GM12874 (cell line): ENCODE results near the gene HAVCR2.

ENCODE experiments used
- TF ChIP-seq, protein P1 (sequence below): IDR thresholded peaks from 2 replicates; pipeline ENCODE4 v1.5.1; 2011; ENCODE audit warnings: low read depth, mild to moderate bottlenecking, control low read depth, low read length, moderate library complexity; ENCODE audit not compliant: insufficient read depth

The HAVCR2 gene

GRCh38 chr5:157137691-157138090 lies 28.8 kb upstream of the HAVCR2 start:
- TF ChIP-seq, protein P1, sequence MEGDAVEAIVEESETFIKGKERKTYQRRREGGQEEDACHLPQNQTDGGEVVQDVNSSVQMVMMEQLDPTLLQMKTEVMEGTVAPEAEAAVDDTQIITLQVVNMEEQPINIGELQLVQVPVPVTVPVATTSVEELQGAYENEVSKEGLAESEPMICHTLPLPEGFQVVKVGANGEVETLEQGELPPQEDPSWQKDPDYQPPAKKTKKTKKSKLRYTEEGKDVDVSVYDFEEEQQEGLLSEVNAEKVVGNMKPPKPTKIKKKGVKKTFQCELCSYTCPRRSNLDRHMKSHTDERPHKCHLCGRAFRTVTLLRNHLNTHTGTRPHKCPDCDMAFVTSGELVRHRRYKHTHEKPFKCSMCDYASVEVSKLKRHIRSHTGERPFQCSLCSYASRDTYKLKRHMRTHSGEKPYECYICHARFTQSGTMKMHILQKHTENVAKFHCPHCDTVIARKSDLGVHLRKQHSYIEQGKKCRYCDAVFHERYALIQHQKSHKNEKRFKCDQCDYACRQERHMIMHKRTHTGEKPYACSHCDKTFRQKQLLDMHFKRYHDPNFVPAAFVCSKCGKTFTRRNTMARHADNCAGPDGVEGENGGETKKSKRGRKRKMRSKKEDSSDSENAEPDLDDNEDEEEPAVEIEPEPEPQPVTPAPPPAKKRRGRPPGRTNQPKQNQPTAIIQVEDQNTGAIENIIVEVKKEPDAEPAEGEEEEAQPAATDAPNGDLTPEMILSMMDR, result no peak

GRCh38 chr5:157132281-157132612 lies 23.4 kb upstream of the HAVCR2 start:
- TF ChIP-seq, protein P1, result no peak

DNA sequence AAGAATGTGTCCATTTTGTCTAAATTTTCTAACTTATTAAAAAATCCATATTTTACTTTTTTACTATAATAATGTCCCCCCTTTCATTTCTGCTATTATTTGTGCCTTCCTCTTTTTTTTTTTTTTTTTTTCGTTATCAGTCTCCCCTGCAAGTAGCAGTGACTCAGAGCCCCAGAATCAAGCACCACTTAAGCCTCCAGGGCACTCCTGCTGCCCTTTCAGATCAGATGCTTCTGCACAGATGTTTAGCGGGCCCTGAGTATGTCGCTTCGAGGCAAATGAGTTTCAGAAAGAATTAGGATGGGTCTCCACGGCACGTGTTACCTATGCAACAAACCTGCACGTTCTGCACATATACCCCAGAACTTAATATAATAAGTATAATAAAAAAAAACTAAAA lies 22.1 kb upstream of the HAVCR2 start:
- TF ChIP-seq, protein P1, result no peak

DNA sequence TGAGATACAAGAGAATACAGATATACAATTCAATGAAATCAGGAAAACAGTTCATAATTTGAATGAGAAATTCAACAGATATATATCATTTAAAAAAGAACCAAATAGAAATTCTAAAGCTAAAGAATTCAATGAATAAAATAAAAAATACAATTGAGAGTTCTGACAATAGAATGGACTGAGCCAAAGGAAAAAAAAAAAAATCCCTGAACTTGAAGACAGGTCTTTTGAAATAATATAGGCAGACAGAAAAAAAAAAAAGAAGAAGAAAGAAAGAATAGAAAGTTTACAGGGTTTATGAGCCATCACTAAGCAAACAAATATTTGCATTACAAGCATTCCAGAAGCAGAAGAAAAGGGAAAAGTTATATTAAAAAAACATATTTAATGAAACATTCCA lies 12.9 kb upstream of the HAVCR2 start:
- TF ChIP-seq, protein P1, result no peak

DNA sequence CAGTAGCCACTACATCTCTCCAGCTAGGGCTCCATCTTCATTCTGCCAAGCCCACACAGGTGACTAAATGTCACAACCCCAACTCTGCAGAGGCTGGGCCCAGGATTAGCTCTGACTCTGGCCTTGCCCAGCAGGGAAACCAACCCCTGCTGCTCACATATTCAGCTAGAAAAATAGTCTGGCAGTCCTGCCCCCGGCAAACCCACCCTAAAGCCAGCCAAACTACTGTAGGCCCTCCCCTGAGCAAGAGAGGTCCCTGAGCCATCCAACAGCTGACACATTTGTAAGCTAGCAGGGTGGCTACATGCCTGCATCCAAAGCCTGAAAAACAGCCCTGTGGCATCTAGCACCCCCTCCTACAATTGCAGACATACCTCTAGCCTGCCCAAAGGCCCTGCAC lies 11.3 kb upstream of the HAVCR2 start:
- TF ChIP-seq, protein P1, result no peak

- TF ChIP-seq, protein P1, result no peak
Measured at GRCh38 chr5:157116483-157116954, 7.7 kb upstream of the HAVCR2 start.

GRCh38 chr5:157115502-157115901 lies 6.7 kb upstream of the HAVCR2 start:
- TF ChIP-seq, protein P1, result no peak

- TF ChIP-seq, protein P1, result no peak
Measured at GRCh38 chr5:157115012-157115411, 6.2 kb upstream of the HAVCR2 start.
